ENCODE results near the gene TMEM238L.
A peak's percentile ranks its signal among the peaks of the same experiment; 100 is the strongest.

The TMEM238L gene

DNA sequence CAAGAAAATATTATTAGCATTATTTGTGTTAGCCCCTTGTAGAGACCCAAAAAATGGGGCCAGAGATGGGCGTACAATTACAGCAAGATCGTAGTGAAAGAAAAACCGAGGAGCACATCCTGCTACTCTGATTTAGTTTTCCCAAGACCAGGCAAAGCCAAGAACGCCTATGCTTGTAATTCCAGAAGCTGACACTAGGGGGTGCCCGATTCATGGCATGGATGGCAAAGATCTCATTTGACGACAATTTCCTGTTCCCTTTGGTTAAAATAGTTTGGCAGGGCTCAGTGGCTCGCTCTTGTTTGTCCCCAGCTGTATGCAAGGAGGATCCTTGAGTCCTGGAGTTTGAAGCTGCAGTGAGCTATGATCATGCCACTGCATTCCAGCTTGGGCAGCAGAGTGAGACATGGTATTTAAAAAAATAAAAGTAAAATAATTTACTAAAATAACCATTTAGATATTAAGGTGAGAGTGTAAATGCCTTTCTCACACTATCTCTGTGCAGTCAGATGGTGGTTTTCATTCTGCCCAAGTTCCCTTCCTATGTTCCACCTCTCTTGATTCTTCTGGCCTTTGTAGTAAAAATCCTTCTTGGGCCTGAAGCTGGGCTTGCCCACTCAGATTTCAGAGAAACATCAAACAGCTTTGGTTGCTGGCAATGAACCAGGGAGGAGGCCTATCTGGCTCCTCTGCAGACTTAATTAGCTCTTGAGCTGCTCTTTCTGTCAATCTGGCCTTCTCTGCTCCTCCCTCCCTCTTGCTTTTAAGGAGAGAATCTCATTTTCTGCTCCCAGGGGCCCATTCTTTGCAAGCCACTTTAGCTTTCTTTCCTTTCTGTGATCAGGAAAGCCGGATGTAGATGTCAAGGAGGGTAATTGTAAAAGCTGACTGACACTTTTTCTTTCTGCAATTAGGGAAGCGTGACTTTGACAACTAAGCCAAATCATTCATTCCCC lies 31.2 kb downstream of the TMEM238L start:
- no peak for DNase-seq

DNA sequence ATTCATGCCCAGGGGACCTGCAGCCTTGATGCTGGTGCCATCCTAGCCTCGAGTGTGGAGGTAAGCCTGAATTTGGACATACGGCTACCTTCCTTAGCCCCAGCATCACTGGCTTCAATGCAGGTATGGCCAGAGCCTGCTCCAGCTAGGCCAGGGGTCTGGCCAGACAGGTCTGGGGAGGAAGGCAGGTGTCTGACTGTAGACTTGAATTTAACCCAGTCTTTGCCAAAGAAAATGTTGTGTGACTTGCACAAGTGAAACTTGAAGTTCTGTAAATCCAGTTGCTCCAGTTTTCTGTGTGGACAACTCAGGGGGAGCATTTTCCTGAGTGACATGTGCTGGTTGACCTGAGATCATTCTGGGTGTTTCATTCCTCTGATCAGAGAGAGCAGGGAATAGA lies 32.8 kb downstream of the TMEM238L start:
- DNase-seq: no peak

DNA sequence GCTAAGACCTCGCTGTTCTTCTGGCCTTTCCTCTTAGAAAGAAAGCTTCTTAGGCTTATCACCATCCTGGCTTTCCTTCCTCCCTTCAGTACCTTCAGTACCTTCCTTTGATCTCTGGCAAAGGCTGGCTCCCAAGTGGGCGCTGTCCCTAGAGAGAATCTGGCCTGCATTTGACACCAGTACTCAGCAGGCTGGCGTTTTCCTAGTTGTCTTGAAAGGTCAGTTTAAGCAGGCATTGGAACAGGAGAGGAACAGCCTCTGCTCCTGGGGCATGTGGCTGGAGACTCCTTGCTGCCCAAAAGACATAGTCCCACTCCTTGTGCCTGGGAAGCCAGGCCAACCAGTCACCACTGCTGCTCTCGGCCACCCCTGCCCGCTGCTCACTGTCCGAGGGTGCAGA lies 34.1 kb downstream of the TMEM238L start:
- no peak for DNase-seq

DNA sequence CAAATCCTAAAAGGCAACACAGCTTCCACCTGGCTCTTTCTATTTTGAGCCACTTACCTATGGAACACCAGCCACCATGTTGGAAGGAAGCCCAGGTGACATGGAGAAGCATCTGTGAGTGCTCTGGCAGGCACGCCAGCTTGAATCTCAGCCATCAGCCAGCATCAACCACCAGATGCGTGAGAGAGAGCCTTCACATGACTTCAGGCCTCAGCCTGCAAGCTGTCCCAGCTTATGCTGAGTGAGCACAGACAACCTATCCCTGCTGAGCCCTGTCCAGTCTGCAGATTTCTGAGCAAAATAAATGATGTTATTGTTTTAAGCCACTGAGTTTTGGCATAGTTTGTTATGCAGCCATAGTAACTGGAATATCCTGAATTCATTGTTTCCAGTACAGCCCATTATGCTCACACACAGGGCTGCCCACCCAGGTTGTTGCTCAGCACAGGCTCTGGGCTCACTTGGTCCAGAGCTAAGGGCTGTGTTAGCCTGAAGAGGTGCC lies 35.1 kb downstream of the TMEM238L start:
- no peak for DNase-seq

DNA sequence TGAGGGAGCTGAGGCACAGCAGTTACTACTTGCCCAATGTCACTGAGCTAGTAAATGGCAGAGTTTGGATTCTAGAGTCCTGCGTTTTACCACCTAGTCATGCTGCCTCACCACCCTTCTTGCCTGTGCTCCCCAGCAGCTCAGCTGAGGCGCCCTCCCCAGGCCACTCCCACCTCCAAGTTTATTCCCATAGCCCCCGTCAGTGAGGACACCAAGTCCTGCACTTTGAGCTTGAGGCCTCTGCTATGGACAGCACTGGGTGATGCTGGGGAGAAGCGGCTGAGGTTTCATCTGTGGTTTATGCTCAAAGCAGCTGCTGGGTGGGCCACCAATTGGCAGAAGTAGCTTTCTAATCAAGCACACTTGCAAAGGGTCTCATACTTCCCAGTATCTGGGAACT lies 36.7 kb downstream of the TMEM238L start:
- DNase-seq: no peak

DNA sequence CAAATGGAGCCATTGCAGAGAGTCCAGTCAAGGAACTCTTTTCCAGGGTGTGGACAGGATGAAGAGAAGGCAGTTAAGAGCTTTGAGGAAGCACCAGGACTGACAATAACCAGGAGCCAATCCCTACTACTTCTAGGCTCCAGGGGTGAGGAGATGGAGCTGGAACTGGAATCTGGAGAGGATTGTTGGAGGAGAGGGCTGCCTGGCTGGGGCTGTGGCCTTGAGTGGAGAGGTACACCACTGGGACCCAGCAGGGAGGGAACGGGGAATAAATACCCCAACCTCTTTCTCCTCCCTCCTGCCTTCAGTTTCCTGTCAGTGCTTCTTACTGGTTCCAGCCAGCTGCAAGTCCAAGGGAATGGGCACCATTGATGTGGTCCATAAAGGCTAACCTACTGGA lies 41.9 kb downstream of the TMEM238L start:
- DNase-seq: no peak

DNA sequence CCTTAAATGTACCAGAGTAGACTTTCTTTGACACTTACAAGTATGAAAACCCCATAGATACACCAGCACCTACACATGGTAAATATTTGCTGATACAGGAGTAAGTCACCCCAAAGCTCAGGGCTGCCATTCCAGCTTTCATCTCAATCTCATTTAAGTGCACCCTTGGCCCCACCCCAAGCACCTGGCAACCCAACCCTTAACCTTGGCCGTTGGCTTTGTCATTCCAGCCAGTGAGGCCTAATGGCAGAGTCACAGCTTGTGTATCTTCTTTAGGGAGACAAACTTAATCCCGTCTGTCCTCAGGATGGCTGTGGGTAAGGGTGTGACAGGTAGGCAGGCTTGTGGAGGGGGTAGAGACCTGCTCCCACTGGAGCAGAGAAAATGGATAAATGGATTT lies 42.6 kb downstream of the TMEM238L start:
- no peak for DNase-seq

DNA sequence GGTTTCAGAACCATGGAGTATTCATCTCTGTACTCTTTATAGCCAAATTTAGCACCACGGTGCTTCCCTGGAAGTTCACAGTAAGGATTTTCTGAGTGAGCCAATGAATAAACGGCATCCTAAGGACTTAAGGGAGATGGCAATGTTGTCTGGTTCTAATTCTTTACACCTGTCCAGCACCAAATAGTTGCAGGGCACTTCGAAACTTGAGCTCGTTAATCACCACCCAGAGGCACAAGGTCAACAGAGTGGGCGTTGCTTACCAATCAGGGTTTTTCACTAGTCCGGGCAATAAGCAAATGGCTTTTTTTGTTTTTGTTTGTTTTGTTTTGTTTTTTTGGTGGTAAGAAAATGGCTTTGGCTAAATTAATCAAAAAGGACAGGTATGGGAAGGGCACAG lies 45.8 kb downstream of the TMEM238L start:
- DNase-seq: no peak

DNA sequence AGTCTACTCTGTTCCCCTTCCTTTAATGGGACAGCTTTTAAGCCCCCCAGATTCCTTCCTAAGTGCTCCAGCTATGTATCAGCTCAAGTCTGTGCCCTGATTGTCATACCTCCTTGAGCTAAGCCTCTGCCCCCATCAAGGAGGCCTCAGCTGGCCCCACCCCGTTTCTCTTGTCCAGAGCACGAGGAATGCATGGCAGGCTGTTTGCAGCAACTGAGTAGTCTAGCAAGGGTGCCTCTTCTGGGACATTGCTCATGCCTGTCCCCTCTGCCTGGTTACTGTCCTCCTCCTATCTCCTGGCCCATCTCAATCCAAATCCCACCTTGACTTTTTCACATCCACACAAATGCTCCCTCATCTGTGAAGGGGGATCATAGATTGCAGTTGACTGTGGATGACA lies 46.3 kb downstream of the TMEM238L start:
- DNase-seq: no peak

DNA sequence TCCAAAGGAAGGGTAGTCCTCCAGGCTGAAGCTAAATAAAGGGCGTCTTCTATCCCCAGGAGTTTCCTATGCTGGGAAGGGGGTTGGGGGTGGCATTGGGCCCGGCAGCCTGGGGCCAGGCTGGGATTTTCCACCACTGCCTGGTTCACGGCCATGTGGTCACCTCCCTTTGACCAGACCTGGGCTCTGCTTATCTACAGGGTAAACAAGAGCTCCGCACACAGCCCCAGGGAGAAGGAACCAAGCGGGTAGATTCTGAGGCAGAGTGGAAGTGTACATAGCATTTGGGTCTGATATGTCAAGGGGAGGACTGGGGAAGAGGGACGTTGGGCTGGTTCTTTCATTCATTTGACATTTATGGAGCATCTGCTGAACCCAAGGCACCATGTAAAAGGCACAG lies 46.8 kb downstream of the TMEM238L start:
- no peak for DNase-seq

DNA sequence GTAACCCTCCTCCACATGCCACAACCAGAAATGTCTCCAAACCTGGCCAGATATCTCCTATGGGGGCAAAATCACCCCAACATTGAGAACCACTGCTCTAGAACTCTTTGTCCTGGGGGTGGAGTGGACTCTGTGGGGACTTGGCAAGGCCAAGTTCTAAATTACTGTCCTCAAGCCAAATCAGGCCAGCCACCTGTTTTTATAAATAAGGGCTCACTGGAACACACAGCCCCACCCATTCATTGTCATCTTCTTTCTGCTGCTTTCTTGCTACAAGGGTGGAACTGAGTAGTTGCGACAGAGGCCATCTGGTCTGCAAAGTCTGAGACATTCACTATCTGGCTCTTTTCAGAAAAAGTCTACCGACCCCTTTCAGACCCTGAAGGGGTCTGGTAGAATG lies 47.3 kb downstream of the TMEM238L start:
- no peak for DNase-seq

DNA sequence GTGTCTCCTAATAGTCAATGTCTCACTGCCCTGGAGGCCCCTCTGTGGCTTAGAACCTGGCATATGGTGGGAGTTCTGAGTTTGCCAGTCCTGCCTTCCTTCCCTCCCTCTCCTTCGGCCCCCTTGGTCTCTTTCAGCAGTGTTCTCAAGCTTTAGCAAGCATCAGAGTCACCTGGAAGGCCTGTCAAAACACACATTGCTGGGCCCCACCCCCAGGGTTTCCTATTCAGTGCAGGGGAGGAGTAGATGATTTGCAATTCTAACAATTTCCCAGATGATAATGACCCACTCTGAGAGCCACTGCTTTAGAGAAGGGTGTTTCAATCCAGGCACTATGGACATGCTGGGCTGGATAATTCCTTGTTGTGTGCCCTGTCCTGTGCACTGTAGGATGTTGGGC lies 47.7 kb downstream of the TMEM238L start:
- no peak for DNase-seq

DNA sequence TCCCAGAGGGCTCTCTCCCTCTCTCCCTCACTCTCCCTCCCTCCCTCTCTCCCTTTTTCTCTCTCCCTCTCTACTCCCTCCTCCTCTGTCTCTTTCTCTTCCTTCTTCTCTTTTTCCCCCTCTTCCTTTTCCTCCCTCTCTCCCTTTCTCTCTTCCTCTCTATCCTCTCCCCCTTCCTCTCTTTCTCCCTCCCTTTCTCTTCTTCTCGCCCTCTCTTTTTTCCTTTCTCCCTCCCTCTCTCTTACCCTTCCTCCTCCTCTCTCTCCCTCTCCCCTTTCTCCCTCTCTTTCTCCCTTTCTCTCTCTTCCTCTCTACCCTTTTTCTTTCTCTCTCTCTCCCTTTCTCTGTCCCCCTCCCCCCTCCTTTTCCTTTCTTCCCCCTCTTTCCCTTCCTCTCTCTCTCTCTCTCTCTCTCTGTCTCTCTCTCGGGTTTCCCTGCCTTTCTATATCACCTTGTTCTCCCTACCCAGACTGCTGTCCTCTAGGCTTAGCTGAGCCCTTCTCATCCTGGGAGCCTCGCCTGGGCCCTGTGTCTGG lies 48.2 kb downstream of the TMEM238L start:
- no peak for DNase-seq

DNA sequence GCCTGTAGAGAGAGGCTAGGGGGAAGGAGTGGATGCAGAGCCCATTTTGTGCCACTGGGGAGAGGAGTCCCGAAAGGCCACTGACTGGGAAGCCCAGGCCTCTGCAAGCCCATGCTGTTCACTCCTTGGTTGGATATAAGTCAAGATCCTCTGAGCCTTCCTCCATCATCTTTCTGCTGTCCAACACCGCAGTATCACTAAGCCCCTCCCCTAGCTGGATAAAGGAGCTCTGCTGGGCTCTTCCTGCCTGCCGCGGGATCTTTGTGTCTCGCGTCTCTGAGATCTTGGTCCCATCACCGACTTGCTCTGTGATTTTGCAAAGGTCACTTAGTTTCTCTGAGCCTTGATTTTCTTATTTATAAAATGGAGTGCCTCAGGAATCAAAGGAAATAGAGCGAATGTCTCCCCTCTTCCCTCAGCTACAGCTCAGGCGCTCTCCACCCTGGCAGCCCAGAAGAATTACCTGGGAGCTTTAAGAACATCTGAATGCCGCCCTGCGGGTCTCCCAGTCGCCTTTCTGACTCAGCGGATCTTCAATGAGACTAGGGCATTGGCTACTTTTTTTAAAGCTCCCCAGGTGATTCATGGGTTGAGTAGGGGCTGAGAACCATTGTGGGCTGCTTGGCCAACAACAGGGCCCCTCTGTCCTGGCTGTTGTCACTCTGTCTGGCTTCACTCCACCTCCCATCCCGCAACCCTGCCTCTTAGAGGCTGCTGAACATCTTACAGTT lies 48.9 kb downstream of the TMEM238L start:
- DNase-seq: no peak

DNA sequence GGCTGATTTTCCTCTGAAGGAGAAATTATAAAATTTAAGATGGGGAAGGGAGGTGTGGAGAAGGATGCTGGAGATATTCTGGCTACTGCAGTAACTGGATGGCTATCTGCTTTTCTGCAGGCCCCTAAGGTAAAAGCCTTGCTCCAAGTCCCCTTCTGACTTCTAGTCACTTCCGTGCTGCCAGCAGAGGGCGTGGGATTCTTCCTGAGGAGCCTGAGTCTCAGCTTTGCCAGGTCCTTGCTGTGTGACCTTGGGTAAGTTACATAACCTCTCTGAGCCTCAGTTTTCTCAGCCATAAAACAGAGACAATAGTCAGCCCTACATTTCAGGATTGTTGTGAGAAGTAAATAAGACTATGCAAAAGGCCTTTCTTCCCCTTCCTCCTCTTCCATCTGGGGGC lies 49.8 kb downstream of the TMEM238L start:
- peak; percentile 3 for DNase-seq

DNA sequence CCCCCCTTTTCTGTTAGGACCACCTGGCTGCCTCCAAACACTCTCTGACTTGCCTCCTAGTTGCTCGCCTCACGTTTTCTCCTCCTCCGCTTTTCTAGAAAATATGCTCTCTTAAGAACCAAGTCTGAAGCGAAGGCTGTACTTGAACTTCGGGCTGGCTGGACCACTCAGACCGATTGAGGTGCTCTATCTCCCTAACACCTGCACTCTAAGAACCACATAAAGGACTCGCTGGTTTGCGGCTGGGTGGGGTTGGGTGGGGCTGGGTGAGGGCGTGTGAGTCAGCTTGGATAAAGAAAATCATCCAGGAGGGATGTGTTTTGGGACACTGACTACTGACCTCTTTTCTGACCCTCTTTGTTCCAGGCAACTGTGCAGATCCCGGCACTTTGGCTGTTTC lies 51.2 kb downstream of the TMEM238L start:
- no peak for DNase-seq

DNA sequence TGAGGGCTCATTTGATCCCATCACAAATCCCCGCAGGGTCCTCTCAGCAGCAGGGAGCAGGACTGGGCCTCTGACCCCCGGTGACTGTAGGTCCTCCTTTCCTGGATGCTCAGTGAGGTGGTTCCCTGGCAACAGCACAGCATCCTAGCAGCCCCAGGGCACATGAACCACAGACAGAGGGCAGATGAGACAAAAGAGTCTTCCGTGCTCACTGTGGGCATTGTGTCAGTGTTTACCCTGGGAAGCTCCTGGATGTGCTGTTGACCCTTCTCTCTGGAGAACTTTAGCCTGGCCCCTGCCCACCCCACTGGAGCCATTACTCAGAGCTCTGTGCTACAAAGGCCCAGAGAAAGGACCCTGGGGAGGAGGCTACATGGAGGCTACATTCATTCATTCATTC lies 52.3 kb downstream of the TMEM238L start:
- no peak for DNase-seq

DNA sequence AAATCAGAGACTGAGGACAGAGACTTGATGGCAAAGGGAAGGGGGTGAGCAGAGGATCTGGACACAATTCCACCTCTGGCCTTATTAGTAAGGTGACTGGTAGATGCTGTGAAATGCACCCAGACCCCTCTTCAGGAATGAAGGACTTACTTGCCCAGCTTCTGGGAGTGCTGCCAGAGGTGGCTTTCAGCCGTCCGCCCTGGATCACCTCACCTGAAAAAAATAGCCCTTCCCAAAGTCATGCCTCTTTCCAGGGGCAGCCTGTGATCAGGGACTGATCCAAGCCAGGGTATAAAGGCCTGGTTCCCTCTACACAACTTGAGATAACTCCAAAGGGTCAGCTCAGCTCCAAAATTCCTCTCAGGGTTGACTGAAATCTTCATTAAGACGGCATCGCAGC lies 53.7 kb downstream of the TMEM238L start:
- no peak for DNase-seq

DNA sequence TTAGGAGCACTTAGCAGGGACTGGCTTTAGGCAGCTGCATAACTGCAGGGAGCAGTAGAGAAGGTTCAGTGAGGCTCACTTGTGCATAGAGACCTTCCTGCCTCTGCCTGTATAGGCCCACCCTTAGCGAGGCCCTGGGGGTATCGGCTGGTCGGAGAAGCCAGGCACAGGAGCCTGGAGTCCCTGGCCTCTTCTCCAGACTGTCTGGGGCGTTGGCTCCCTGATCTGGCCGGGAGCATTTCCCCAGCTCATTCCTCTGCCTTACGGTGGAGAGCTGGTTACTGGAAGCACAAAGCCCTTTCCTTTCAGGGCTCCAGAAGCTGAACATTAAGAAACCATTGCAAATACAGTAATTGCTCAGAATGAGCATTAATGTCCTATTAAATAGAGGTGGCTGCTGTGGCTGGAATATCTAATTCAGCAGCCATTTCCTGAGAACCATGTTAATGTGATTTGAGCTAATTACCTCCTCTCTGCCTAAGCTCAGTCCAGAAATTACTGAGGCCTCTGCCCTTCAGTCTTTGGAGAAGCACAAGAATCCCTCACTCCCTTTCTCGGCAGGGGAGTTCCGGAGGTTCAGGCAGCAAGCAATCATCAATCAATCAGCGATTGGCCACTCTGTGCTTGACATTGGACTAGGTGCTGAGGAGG lies 55.2 kb downstream of the TMEM238L start:
- DNase-seq: no peak

DNA sequence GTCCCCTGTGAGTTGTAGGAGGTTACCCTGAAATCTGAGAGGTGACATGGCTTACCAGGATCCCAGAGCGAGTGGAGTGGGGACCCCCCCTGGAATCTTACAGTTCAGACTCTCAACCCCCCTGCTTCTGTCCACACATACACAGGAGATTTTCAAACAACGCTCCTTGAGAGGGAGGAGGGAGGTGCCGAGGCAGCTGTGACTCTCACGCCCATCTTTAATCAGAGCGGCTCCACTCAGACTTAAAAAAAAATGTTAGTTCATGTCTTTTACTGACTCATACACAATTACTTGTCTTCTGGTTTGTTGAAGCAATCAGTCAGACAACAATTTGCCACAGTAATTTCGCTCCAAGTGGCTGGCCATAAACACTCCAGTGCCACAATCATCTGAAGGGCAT lies 58.7 kb downstream of the TMEM238L start:
- no peak for DNase-seq
